VCaP (cell line): ENCODE data around the gene TTLL11.

Experiments used
- H3K27ac ChIP-seq: fragments of 450-650 bp; 2 replicates; pipeline ENCODE4 v1.5.1; 2017
- TF ChIP-seq, protein P1 (sequence below): fragments of 450-650 bp; conservative IDR thresholded peaks from 2 replicates; pipeline ENCODE4 v1.5.1; 2017; ENCODE audit warnings: mild to moderate bottlenecking, moderate library complexity

Gene TTLL11

DNA sequence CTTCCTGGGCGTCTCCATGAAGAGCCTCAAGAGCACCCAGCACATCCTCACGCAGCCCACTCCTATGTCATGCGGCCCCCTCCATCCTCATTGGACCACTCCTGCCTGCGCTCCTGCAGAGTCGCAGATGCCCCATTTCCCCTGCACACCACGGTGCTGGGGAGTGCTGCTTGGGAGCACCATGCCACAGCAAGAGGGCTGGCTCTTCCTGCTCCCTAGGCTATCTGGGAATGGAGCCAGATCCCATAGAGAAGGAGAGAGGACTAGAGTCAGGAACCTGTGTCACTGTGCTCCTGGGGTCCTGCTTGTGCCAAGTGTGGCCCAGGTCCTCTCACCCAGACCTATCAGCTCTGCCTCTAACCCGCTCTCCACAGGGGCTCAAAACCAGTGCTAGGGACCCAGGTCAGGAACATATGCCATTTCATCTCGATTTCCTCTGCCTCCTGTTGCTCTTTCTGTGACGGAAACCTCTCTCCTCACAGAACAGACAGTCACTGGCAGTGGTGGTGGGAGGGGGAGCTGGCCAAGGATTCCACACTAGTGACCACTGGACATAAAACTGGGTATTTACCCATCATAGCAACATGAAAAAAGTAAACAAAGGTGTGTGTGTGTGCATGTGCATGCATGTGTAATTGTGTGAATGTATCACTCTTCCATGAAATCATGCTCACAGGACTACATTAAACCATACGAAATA, 178.4 kb downstream of the TTLL11 start:
- TF ChIP-seq, protein P1, sequence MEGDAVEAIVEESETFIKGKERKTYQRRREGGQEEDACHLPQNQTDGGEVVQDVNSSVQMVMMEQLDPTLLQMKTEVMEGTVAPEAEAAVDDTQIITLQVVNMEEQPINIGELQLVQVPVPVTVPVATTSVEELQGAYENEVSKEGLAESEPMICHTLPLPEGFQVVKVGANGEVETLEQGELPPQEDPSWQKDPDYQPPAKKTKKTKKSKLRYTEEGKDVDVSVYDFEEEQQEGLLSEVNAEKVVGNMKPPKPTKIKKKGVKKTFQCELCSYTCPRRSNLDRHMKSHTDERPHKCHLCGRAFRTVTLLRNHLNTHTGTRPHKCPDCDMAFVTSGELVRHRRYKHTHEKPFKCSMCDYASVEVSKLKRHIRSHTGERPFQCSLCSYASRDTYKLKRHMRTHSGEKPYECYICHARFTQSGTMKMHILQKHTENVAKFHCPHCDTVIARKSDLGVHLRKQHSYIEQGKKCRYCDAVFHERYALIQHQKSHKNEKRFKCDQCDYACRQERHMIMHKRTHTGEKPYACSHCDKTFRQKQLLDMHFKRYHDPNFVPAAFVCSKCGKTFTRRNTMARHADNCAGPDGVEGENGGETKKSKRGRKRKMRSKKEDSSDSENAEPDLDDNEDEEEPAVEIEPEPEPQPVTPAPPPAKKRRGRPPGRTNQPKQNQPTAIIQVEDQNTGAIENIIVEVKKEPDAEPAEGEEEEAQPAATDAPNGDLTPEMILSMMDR, result no peak
- no peak overlapping the region for H3K27ac ChIP-seq

DNA sequence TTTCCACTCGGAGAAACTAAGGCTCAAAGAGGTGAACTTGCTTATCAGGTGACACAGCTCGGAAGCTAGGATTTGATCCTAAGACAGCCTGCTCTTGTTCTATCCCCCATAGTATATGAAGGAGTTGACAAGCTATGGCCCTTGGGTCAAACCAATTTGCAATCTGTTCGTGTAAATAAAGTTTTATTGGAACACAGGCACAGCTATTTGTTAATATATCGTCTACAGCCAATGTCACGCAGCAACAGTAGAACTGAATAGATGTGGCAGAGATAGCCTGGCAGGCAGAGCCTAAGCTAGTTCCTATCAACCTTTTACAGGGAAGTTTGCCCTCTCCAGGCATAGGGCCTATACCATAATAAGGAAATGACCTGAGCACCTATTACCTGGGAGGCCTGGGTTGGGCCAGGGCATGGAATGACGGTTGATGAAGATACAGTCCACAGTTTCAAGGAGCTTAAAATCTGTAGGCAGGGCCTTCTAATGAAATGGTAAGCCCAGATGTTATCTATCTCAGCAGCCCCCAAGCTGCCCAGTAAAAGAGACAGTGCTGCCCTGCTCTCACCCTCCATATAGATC, 179.0 kb downstream of the TTLL11 start:
- H3K27ac ChIP-seq, result no peak overlapping the region
- TF ChIP-seq, protein P1, result no peak

DNA sequence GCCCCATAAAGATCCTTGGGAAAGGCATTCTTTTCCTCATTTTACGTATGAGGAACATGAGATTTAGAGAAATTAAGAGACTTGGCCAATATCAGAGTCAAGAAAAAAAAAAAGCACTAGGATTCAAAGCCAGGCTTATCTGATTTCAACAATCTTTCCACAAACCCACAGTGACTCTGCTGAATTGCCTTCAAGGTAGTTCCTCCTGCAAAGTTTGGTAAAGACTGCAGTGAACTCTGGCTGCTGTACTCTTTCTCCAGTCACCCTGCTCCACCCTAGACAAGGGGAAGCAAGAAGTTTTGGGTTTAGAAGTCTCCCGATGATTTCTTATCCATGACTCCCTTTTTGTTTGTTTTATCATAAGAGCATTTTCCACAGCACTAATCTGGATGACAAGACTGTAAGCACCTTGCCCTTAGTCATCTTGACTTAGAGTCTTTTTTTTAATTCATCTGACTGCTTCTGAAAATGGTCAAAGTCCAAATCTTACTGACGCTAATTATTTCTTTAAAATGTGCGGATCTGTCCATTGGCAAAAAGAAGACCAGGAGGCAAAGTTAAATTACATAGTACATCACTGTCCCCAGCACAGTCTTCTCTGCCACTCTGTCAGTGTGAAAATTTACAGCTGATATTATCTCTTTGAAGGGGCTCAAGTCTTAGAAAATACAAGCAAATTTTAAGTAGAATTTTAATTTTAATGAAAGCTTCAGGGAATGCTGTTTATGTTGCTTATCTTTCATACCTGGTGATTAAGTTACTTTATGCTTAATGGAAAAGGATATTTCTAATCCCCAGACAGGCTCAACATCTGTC, 180.1 kb downstream of the TTLL11 start:
- H3K27ac ChIP-seq, result no peak overlapping the region
- TF ChIP-seq, protein P1, result no peak

DNA sequence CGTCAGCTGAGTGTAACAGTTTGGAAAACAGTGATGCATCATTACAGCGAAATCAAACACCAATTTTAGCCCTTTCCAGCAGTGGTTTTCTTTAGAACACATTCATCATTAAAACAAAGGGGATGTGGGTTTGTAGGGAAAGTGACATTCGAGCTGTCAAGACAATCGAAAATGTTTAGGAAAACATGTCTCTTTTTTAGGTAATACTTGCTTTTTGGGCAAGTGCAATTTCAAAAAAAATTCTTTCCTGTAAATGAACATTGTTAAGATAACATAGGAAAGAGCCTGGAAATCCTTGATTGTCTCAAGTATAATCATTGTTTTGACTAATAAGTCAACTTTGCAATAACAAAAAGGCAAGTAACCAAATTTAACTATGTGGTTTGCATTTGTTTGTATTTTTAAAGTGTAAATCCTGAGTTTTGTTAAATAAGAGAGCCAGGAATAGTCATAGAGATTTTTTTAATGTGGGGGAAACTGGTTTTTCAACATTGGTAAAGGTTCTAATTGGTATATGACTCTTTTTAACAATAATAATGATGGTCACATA, 182.5 kb downstream of the TTLL11 start:
- no peak overlapping the region for H3K27ac ChIP-seq
- TF ChIP-seq, protein P1, result no peak

DNA sequence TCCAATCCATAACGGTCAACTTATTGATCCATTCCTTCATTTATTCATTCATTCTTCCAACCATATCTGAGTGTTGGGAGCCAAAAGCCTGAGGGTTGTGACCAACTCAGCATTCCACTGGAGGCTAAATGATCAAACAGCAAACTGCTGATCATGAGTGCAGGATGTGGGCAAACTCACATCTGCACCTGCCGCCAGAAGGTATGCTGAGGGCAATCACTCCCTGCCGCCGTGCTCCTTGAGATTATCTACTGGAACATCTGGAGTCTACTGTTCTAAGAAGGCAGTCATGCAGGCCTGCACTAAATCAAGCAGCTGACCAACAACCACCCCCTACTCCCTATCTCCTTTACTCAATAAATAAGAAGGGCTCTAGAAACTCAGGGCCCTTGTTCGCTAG, 184.0 kb downstream of the TTLL11 start:
- TF ChIP-seq, protein P1, result no peak
- H3K27ac ChIP-seq, result no peak overlapping the region

DNA sequence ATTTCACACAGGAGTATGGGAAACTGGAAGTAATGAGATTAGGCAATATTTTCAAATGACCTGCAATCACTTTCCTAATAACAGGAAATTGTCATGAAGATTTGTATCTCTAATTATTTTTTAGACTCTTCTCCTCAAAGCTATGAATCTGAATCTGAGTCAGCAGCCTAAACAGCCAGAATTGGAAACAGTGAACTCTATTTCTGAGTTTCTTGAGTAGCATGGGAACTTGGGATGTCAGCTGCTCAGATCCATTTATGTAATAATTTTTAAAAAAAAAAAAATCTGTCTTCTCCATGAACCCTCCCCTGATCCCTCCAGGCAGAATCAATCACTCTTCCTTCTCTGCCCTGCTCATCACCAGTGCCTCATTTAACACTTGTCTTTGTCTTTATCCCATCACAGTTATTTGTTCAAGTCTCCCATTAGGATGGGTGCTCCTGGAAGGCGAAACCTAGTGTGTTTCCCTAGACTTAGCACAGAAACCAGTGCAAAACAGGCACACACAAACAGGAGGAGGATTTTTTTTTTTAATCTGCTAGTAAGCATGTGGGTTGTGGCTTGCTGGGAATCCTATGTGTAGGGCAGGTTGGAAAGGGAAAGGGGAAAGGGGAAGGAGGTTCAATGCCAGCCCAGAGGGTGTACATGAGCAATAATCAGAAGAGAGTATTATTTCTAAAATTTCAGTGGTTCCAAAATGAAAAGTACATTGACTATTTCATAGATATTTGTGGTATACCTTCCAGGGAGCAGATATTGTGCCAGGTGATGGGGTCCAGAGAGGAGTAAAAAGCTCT, 186.8 kb downstream of the TTLL11 start:
- H3K27ac ChIP-seq, result no peak overlapping the region
- TF ChIP-seq, protein P1, result no peak
